Measurements from ENCODE around the gene SLAMF9. TPM values are rescaled to one million over a fixed set of nuclear protein-coding genes. Genes with fewer than 3 reads are reported as not detected.

The SLAMF9 gene
- total and polyA plus RNA-seq, 11 donors = 0.24 to 0.88 TPM; not detected in 9

GRCh38 chr1:159949981-159950381 lies 4.1 kb downstream of the SLAMF9 start:
- Histone ChIP-seq H3K27me3 (peaks cover 0 to 17% (median 0%) of the 10 kb centered on the region in 9 donors), H3K27ac (no peak overlapping the region), H3K36me3 (no peaks in the 10 kb centered on the region), H3K9me3 (no peaks in the 10 kb centered on the region), H3K4me3 (no peak overlapping the region), H3K4me1 (peaks cover 0 to 17% (median 9%) of the 10 kb centered on the region in 12 donors)
- ATAC-seq (no peak), DNase-seq (no peak)
- intact Hi-C loops (cut with DNase I) = loop anchor here in 7 of 10 donors (5.0 to 10.0 kb wide), 3 partner anchors 145 to 153 kb away; partner anchors contain the start of gene FCRL6 (in 2 of the 7)
- no peak for TF ChIP-seq CTCF (IDR thresholded peaks at IDR 0.05)
- no peak for TF ChIP-seq POLR2A (IDR thresholded peaks at IDR 0.05)
- 90 to 95% (median 92%) methylated on average over 4 of the region's 4 CpGs for WGBS, 4 donors

GRCh38 chr1:159949123-159949522 lies 4.9 kb downstream of the SLAMF9 start:
- H3K27me3 ChIP-seq = peaks cover 0 to 26% (median 0%) of the 10 kb centered on the region in 9 donors
- 69 to 82% (median 74%) methylated on average over 6 of the region's 6 CpGs for WGBS, 4 donors
- no peak overlapping the region for H3K4me3 ChIP-seq
- peaks cover 0 to 17% (median 10%) of the 10 kb centered on the region in 12 donors for H3K4me1 ChIP-seq
- H3K9me3 ChIP-seq = no peaks in the 10 kb centered on the region
- H3K27ac ChIP-seq = no peak overlapping the region
- no peak for DNase-seq
- TF ChIP-seq POLR2A (IDR thresholded peaks at IDR 0.05) = no peak
- no peak for TF ChIP-seq CTCF (IDR thresholded peaks at IDR 0.05)
- intact Hi-C loops (cut with DNase I) = loop anchor here in 7 of 10 donors (5.0 to 10.0 kb wide), 3 partner anchors 144 to 152 kb away; partner anchors contain the start of gene FCRL6 (in 2 of the 7)
- no peak for ATAC-seq
- H3K36me3 ChIP-seq = no peaks in the 10 kb centered on the region

- Histone ChIP-seq H3K9me3 (no peaks in the 10 kb centered on the region), H3K27me3 (peaks cover 0 to 26% (median 0%) of the 10 kb centered on the region in 9 donors), H3K4me1 (peaks cover 0 to 16% (median 10%) of the 10 kb centered on the region in 12 donors), H3K4me3 (no peak overlapping the region), H3K36me3 (no peaks in the 10 kb centered on the region), H3K27ac (no peak overlapping the region)
- ATAC-seq (no peak), DNase-seq (no peak)
- no peak for TF ChIP-seq POLR2A (IDR thresholded peaks at IDR 0.05)
- TF ChIP-seq CTCF (IDR thresholded peaks at IDR 0.05) = no peak
- intact Hi-C loops (cut with DNase I) = loop anchor here in 8 of 10 donors (2.0 to 10.0 kb wide), 4 partner anchors 143 to 151 kb away; partner anchors contain the start of gene FCRL6 (in 2 of the 8)
- WGBS, 4 donors = 68 to 77% (median 73%) methylated on average over 1 of the region's 1 CpG
Observed at GRCh38 chr1:159947942-159948341, 6.1 kb downstream of the SLAMF9 start.

GRCh38 chr1:159946242-159947187 lies 7.5 kb downstream of the SLAMF9 start:
- 48 to 54% (median 51%) methylated on average over 9 of the region's 9 CpGs for WGBS, 4 donors
- intact Hi-C loops (cut with DNase I) = loop anchor here in 8 of 10 donors (2.0 to 10.0 kb wide), 4 partner anchors 142 to 149 kb away; partner anchors contain the start of gene FCRL6 (in 2 of the 8)

More at GRCh38 chr1:159946242-159947187, 7.5 kb downstream of the SLAMF9 start:
- ATAC-seq = no peak
- Histone ChIP-seq H3K9me3 (no peaks in the 10 kb centered on the region), H3K4me3 (peak overlapping the region in 9 of 12 donors; percentile 15 to 58 (median 46)), H3K36me3 (no peaks in the 10 kb centered on the region), H3K27ac (no peak overlapping the region), H3K27me3 (peaks cover 0 to 23% (median 0%) of the 10 kb centered on the region in 9 donors), H3K4me1 (peaks cover 0 to 16% (median 10%) of the 10 kb centered on the region in 12 donors)
- no peak for DNase-seq
- no peak for TF ChIP-seq POLR2A (IDR thresholded peaks at IDR 0.05)
- TF ChIP-seq CTCF (IDR thresholded peaks at IDR 0.05) = no peak
